Fibroblast of lung (primary cell): ENCODE data around the gene NEK5. TPM values are rescaled to one million over a fixed set of nuclear protein-coding genes. Genes with fewer than 3 reads are reported as not detected.
A peak's percentile ranks its signal among the peaks of the same experiment; 100 is the strongest.
"Not testable (repeated sequence)": the region's sequence is repeated elsewhere in the genome, so short reads cannot be mapped to it uniquely, and the experiment has no call there.

Source experiments
- DNase-seq, 2 donors: peaks; one replicate each; pipeline versions ENCODE4 v3.0.0 to v3.0.0-alpha.2; 2010; ENCODE audit warnings: low read depth in 2 of 2
- H2AFZ ChIP-seq: 2 replicates; pipeline ENCODE4 v1.5.1; 2012; ENCODE audit warnings: low read length, control low read depth, inconsistent platforms
- H3K27ac ChIP-seq: 2 replicates; pipeline ENCODE4 v1.5.1; 2011; ENCODE audit warnings: low read length, control low read depth; ENCODE audit not compliant: insufficient read depth
- H3K27me3 ChIP-seq: 2 replicates; pipeline ENCODE4 v1.5.1; 2011; ENCODE audit warnings: mild to moderate bottlenecking, low read length; ENCODE audit not compliant: control insufficient read depth, insufficient read depth
- H3K36me3 ChIP-seq: 2 replicates; pipeline ENCODE4 v1.5.1; 2011; ENCODE audit warnings: low read length; ENCODE audit not compliant: control insufficient read depth, insufficient read depth
- H3K4me1 ChIP-seq: 2 replicates; pipeline ENCODE4 v1.5.1; 2011; ENCODE audit warnings: low read length; ENCODE audit not compliant: control insufficient read depth, insufficient read depth; ENCODE audit errors: extremely low read depth
- H3K4me2 ChIP-seq: 2 replicates; pipeline ENCODE4 v1.5.1; 2011; ENCODE audit warnings: low read length, control low read depth; ENCODE audit not compliant: insufficient read depth; ENCODE audit errors: extremely low read depth
- H3K4me3 ChIP-seq, 4 experiments: fragments of 200-600 bp in 1 of 4; sonication (generic) in 1 of 4; replicated peaks in 1 of 4; 2 replicates each; pipeline ENCODE4 v1.5.1; 2011 to 2016; ENCODE audit warnings: low read length in 4 of 4, low read depth in 3 of 4, mild to moderate bottlenecking in 3 of 4, control low read depth in 2 of 4, inconsistent platforms in 1 of 4, mixed read lengths in 1 of 4; ENCODE audit not compliant: insufficient read depth in 1 of 4; ENCODE audit errors: control extremely low read depth in 1 of 4
- H3K79me2 ChIP-seq: 2 replicates; pipeline ENCODE4 v1.5.1; 2012; ENCODE audit warnings: mild to moderate bottlenecking, low read length, inconsistent platforms; ENCODE audit not compliant: control insufficient read depth, insufficient read depth
- H3K9ac ChIP-seq: 2 replicates; pipeline ENCODE4 v1.5.1; 2011; ENCODE audit warnings: mild to moderate bottlenecking, low read length, control low read depth; ENCODE audit not compliant: insufficient read depth
- H3K9me3 ChIP-seq: 2 replicates; pipeline ENCODE4 v1.5.1; 2012; ENCODE audit warnings: low read depth, low read length; ENCODE audit not compliant: control insufficient read depth, insufficient read depth
- H4K20me1 ChIP-seq: 2 replicates; pipeline ENCODE4 v1.5.1; 2011; ENCODE audit warnings: low read length; ENCODE audit not compliant: control insufficient read depth, insufficient read depth; ENCODE audit errors: extremely low read depth
- EZH2 ChIP-seq: IDR thresholded peaks from 2 replicates; pipeline ENCODE4 v1.5.1; 2012; ENCODE audit warnings: low read length, control low read depth, mild to moderate bottlenecking; ENCODE audit errors: missing control alignments
- polyA plus RNA-seq, 2 donors: library from polyadenylated mRNA; depleted of rRNA in 1 of 2; stranded (reverse) in 1 of 2; unstranded in 1 of 2; fragments of >200 nt; gene quantifications; 2 replicates each; pipeline ENCODE4 v1.2.1, GENCODE V29; 2011 to 2012; ENCODE audit warnings: missing spikeins in 1 of 2
- total RNA-seq: library from RNA; depleted of rRNA; stranded (reverse); fragments of >200 nt; gene quantifications from 2 replicates; pipeline ENCODE4 v1.2.1, GENCODE V29; 2014
- TF ChIP-seq, protein P1 (sequence below), 2 donors: IDR thresholded peaks in 1 of 2; conservative IDR thresholded peaks in 1 of 2; 1 replicate in 1 of 2; 2 replicates in 1 of 2; pipeline ENCODE4 v1.5.1; 2011 to 2012; ENCODE audit warnings: low read length in 2 of 2, control low read depth in 1 of 2, inconsistent platforms in 1 of 2, low read depth in 1 of 2, mild to moderate bottlenecking in 1 of 2

NEK5 gene
- total and polyA plus RNA-seq, 2 donors (not counting 1 experiment from before 2014, with no cell fraction given): under 0.01 to 0.03 TPM

- Histone ChIP-seq H2AFZ (no peak overlapping the region), H3K36me3 (no peaks in the 10 kb centered on the region), H3K4me2 (no peak overlapping the region), H3K27ac (no peak overlapping the region), H3K4me3 (no peak overlapping the region), H3K27me3 (no peaks in the 10 kb centered on the region), H3K4me1 (no peaks in the 10 kb centered on the region), H4K20me1 (no peaks in the 10 kb centered on the region), H3K9me3 (no peaks in the 10 kb centered on the region), H3K9ac (no peak overlapping the region), H3K79me2 (no peaks in the 10 kb centered on the region)
- peak in 1 of 2 donors; percentile 7 for DNase-seq
- TF ChIP-seq, protein P1, sequence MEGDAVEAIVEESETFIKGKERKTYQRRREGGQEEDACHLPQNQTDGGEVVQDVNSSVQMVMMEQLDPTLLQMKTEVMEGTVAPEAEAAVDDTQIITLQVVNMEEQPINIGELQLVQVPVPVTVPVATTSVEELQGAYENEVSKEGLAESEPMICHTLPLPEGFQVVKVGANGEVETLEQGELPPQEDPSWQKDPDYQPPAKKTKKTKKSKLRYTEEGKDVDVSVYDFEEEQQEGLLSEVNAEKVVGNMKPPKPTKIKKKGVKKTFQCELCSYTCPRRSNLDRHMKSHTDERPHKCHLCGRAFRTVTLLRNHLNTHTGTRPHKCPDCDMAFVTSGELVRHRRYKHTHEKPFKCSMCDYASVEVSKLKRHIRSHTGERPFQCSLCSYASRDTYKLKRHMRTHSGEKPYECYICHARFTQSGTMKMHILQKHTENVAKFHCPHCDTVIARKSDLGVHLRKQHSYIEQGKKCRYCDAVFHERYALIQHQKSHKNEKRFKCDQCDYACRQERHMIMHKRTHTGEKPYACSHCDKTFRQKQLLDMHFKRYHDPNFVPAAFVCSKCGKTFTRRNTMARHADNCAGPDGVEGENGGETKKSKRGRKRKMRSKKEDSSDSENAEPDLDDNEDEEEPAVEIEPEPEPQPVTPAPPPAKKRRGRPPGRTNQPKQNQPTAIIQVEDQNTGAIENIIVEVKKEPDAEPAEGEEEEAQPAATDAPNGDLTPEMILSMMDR (conservative IDR thresholded peaks at IDR 0.05 in 1 of 2, IDR thresholded peaks at IDR 0.05 in 1 of 2; ENCODE audit: low read depth in 1 of 2, low read length in 2 of 2): no peak
- no peak for TF ChIP-seq EZH2
Observed at GRCh38 chr13:52067237-52067636, 61.6 kb downstream of the NEK5 start.

GRCh38 chr13:52061587-52061986 is 67.3 kb downstream of the NEK5 start:
- H3K4me2 ChIP-seq: no peak overlapping the region
- no peak overlapping the region for H3K27ac ChIP-seq
- TF ChIP-seq EZH2: no peak
- TF ChIP-seq, protein P1 (conservative IDR thresholded peaks at IDR 0.05 in 1 of 2, IDR thresholded peaks at IDR 0.05 in 1 of 2; ENCODE audit: low read depth in 1 of 2, low read length in 2 of 2): no peak
- H3K27me3 ChIP-seq: no peaks in the 10 kb centered on the region
- no peak overlapping the region for H3K4me3 ChIP-seq
- H3K4me1 ChIP-seq: no peaks in the 10 kb centered on the region
- H3K36me3 ChIP-seq: no peaks in the 10 kb centered on the region
- H3K79me2 ChIP-seq: no peaks in the 10 kb centered on the region
- no peak overlapping the region for H3K9ac ChIP-seq
- H2AFZ ChIP-seq: no peak overlapping the region
- peak in 1 of 2 donors; percentile 46 for DNase-seq
- H3K9me3 ChIP-seq: no peaks in the 10 kb centered on the region
- H4K20me1 ChIP-seq: no peaks in the 10 kb centered on the region

- H2AFZ ChIP-seq, DNase-seq, H3K9me3 ChIP-seq, H3K27ac ChIP-seq, H3K4me3 ChIP-seq, H3K4me2 ChIP-seq, H4K20me1 ChIP-seq, H3K27me3 ChIP-seq, H3K9ac ChIP-seq, H3K36me3 ChIP-seq, H3K4me1 ChIP-seq, H3K79me2 ChIP-seq: not testable (repeated sequence)
Observed at GRCh38 chr13:52061064-52061463, 67.8 kb downstream of the NEK5 start.
